GM18951 (cell line): ENCODE data around the gene DNM1.
A peak's percentile ranks its signal among the peaks of the same experiment; 100 is the strongest.

ENCODE experiments used
- POLR2A ChIP-seq: IDR thresholded peaks from 4 replicates; pipeline ENCODE4 v1.6.1; 2011; ENCODE audit warnings: mild to moderate bottlenecking; ENCODE audit not compliant: insufficient read length, insufficient read depth; ENCODE audit errors: extremely low read depth
- in situ Hi-C: fragments of 300-500 bp; cut with MboI; formaldehyde crosslinking; loops from one replicate; pipeline ENCODE4 v1.12.0; 2022; ENCODE audit warnings: low sequenced_read_pairs, mixed read lengths, inconsistent platforms; ENCODE audit not compliant: unreplicated experiment

The DNM1 gene

GRCh38 chr9:128185979-128186965 lies 16.9 kb upstream of the DNM1 start:
- TF ChIP-seq POLR2A = no peak
- in situ Hi-C loops = no loop called here

GRCh38 chr9:128187361-128187760 lies 15.8 kb upstream of the DNM1 start:
- in situ Hi-C loops = no loop called here
- TF ChIP-seq POLR2A = no peak

GRCh38 chr9:128188209-128188608 lies 15.0 kb upstream of the DNM1 start:
- TF ChIP-seq POLR2A = no peak
- in situ Hi-C loops = no loop called here

GRCh38 chr9:128190013-128190412 lies 13.2 kb upstream of the DNM1 start:
- TF ChIP-seq POLR2A = no peak
- in situ Hi-C loops = no loop called here

GRCh38 chr9:128190516-128191405 lies 12.4 kb upstream of the DNM1 start:
- TF ChIP-seq POLR2A = no peak
- in situ Hi-C loops = no loop called here

GRCh38 chr9:128191406-128192046 lies 11.7 kb upstream of the DNM1 start, which contains the start of gene CIZ1:
CIZ1 (minus strand) TSS chr9:128191572; CDS start chr9:128190857, 715 bp downstream.
- in situ Hi-C loops = no loop called here
- peak; percentile 89 for TF ChIP-seq POLR2A

- TF ChIP-seq POLR2A = peak; percentile 39
- in situ Hi-C loops = no loop called here
These were observed 10.4 kb upstream of the DNM1 start for GRCh38 chr9:128192601-128193371.

GRCh38 chr9:128193469-128194096 lies 9.6 kb upstream of the DNM1 start:
- in situ Hi-C loops = no loop called here
- no peak for TF ChIP-seq POLR2A

- TF ChIP-seq POLR2A = no peak
- in situ Hi-C loops = no loop called here
These were observed 1.5 kb upstream of the DNM1 start for GRCh38 chr9:128201441-128202369.

GRCh38 chr9:128202648-128203023 lies 543 bp upstream of the DNM1 start:
- no peak for TF ChIP-seq POLR2A
- in situ Hi-C loops = no loop called here

GRCh38 chr9:128203707-128204551 lies 750 bp downstream of the DNM1 start:
- no peak for TF ChIP-seq POLR2A
- in situ Hi-C loops = no loop called here
